DND-41 (cell line): ENCODE results near the gene ARHGEF38.

Experiments
- ATAC-seq: fragments of 200-7000 bp; cut with Tn5 transposase; 3 replicates; pipeline ENCODE4 v1.9.1; 2021; ENCODE audit warnings: low read depth; ENCODE audit not compliant: insufficient read depth
- DNase-seq: peaks from one replicate; pipeline ENCODE4 v3.0.0-alpha.2; 2020
- H2AFZ ChIP-seq: 2 replicates; pipeline ENCODE4 v1.6.0; 2012; ENCODE audit warnings: low read depth, low read length
- H3K27ac ChIP-seq: 2 replicates; pipeline ENCODE4 v1.5.1; 2012; ENCODE audit warnings: low read length, inconsistent platforms
- H3K27me3 ChIP-seq: fragments of 200-600 bp; sonication (generic); 2 replicates; pipeline ENCODE4 v1.6.0; 2012; ENCODE audit warnings: low read length, mild to moderate bottlenecking, inconsistent platforms; ENCODE audit not compliant: insufficient read depth, poor library complexity
- H3K36me3 ChIP-seq: 2 replicates; pipeline ENCODE4 v1.5.1; 2012; ENCODE audit warnings: low read length, inconsistent platforms; ENCODE audit not compliant: insufficient read depth
- H3K4me1 ChIP-seq: 2 replicates; pipeline ENCODE4 v1.5.1; 2012; ENCODE audit warnings: mild to moderate bottlenecking, low read length; ENCODE audit not compliant: insufficient read depth
- H3K4me2 ChIP-seq: 2 replicates; pipeline ENCODE4 v1.6.0; 2012; ENCODE audit warnings: mild to moderate bottlenecking, moderate library complexity, low read length, inconsistent platforms; ENCODE audit not compliant: insufficient read depth
- H3K4me3 ChIP-seq, 2 experiments: fragments of 200-600 bp in 1 of 2; shearing (Covaris generic) in 1 of 2; 2 replicates each; pipeline ENCODE4 v1.5.1; 2012 to 2016; ENCODE audit warnings: inconsistent platforms in 2 of 2, low read length in 2 of 2, mild to moderate bottlenecking in 2 of 2, low read depth in 1 of 2, moderate library complexity in 1 of 2
- H3K79me2 ChIP-seq: 2 replicates; pipeline ENCODE4 v1.6.0; 2012; ENCODE audit warnings: low read length, inconsistent platforms; ENCODE audit not compliant: insufficient read depth
- H3K9ac ChIP-seq: 2 replicates; pipeline ENCODE4 v1.6.0; 2012; ENCODE audit warnings: low read depth, mild to moderate bottlenecking, inconsistent platforms, low read length, moderate library complexity
- H3K9me3 ChIP-seq: 2 replicates; pipeline ENCODE4 v1.5.1; 2012; ENCODE audit warnings: low read length, moderate library complexity, mild to moderate bottlenecking, inconsistent platforms; ENCODE audit not compliant: insufficient read depth, severe bottlenecking
- H4K20me1 ChIP-seq: 2 replicates; pipeline ENCODE4 v1.6.0; 2012; ENCODE audit warnings: low read length; ENCODE audit not compliant: insufficient read depth
- EZH2 ChIP-seq: IDR thresholded peaks from 3 replicates; pipeline ENCODE4 v1.6.1; 2012; ENCODE audit warnings: borderline replicate concordance, low read depth, mild to moderate bottlenecking, moderate library complexity, low read length, inconsistent platforms; ENCODE audit not compliant: severe bottlenecking
- TF ChIP-seq, protein P1 (sequence below): IDR thresholded peaks from 2 replicates; pipeline ENCODE4 v1.5.1; 2012; ENCODE audit warnings: borderline replicate concordance, low read length, moderate library complexity, mild to moderate bottlenecking; ENCODE audit not compliant: poor library complexity, severe bottlenecking; ENCODE audit errors: extremely low read depth

ARHGEF38 gene

DNA sequence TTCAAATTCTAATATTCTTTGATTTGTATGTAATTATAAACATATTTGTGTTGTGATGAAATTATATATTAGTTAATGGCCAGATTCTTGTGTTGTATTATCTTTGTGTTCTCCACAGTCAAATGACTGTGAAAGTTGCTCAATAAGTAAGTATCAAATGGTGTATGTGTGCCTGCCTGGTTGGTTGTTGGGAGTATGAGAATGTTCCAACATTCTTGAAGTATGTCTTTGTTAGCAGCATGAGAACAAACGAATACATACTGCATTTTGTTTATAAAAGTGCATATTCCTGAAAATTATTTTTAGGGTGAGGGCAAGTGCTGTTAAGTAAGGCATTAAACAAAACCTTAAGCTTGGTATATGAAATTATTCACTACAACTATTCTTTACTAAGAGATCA is 16.2 kb downstream of the ARHGEF38 start:
- H3K4me1 ChIP-seq, result no peaks in the 10 kb centered on the region
- no peaks in the 10 kb centered on the region for H4K20me1 ChIP-seq
- no peak for ATAC-seq
- H3K27me3 ChIP-seq, result no peaks in the 10 kb centered on the region
- H3K9ac ChIP-seq, result no peak overlapping the region
- H3K4me3 ChIP-seq, result no peak overlapping the region
- H3K27ac ChIP-seq, result no peak overlapping the region
- H3K79me2 ChIP-seq, result no peaks in the 10 kb centered on the region
- DNase-seq, result no peak
- no peaks in the 10 kb centered on the region for H3K36me3 ChIP-seq
- TF ChIP-seq, protein P1, sequence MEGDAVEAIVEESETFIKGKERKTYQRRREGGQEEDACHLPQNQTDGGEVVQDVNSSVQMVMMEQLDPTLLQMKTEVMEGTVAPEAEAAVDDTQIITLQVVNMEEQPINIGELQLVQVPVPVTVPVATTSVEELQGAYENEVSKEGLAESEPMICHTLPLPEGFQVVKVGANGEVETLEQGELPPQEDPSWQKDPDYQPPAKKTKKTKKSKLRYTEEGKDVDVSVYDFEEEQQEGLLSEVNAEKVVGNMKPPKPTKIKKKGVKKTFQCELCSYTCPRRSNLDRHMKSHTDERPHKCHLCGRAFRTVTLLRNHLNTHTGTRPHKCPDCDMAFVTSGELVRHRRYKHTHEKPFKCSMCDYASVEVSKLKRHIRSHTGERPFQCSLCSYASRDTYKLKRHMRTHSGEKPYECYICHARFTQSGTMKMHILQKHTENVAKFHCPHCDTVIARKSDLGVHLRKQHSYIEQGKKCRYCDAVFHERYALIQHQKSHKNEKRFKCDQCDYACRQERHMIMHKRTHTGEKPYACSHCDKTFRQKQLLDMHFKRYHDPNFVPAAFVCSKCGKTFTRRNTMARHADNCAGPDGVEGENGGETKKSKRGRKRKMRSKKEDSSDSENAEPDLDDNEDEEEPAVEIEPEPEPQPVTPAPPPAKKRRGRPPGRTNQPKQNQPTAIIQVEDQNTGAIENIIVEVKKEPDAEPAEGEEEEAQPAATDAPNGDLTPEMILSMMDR, result no peak
- no peak for TF ChIP-seq EZH2
- no peaks in the 10 kb centered on the region for H3K9me3 ChIP-seq
- H2AFZ ChIP-seq, result no peak overlapping the region
- H3K4me2 ChIP-seq, result no peak overlapping the region

DNA sequence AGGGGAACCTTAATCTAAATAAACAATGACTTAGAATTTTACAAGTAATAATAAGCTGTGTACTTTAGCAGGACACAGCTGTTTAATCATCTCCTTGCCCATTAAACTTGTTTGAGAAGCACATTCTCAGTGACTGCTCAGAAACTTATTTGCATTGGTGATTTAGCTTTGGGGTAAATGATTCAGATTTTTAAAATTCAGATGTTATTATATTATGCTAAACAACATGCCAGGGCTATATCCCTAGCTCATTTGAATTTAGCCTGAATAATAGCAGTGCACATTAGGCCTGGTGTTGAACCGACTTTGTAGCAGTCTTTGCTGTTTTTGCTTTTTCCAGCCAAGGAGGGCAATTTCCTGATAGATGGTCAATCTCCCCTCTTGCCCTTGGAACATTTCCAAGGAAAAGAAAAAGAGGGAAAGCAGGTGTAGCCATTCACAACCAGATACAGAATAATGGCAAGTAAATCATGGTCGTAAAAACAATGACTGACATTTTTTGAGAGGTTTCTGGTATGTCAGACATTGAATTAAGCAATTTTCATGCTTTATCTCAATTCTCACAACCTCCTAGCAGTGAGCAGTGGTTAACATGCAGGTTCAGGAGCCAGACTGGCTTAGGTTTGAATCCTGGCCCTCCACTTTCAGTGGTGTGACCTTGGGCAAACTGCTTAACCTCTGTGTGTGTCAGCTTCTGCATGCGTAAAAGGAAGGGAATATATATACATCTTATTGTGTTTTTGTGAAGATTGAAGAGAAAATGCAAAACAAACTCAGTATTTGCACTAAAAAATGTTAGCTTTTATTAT is 16.8 kb downstream of the ARHGEF38 start:
- H3K4me1 ChIP-seq, result no peaks in the 10 kb centered on the region
- DNase-seq, result no peak
- no peak overlapping the region for H3K27ac ChIP-seq
- no peaks in the 10 kb centered on the region for H3K79me2 ChIP-seq
- no peak overlapping the region for H3K4me2 ChIP-seq
- H3K36me3 ChIP-seq, result no peaks in the 10 kb centered on the region
- H2AFZ ChIP-seq, result no peak overlapping the region
- no peaks in the 10 kb centered on the region for H3K9me3 ChIP-seq
- no peak for ATAC-seq
- TF ChIP-seq EZH2, result no peak
- TF ChIP-seq, protein P1, result no peak
- H4K20me1 ChIP-seq, result no peaks in the 10 kb centered on the region
- no peak overlapping the region for H3K9ac ChIP-seq
- H3K27me3 ChIP-seq, result no peaks in the 10 kb centered on the region
- no peak overlapping the region for H3K4me3 ChIP-seq

DNA sequence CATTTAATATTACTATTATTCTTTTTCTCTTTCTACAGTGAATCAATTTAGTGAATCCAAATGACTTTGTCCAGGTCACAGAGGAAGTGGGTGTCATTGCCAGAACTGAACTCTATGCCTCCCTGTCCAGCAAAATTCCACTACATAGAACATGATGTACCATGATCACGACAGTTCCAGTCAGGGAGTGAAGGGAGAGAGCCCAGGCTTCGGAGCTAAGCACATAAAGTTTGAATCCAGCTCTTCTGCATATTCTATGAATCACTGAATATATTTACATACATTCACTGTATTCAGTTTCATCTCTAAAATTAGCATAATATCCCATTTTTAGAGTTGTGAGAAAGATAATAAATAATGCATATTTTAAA is 17.4 kb downstream of the ARHGEF38 start:
- H3K79me2 ChIP-seq, result no peaks in the 10 kb centered on the region
- no peak overlapping the region for H3K27ac ChIP-seq
- no peaks in the 10 kb centered on the region for H3K9me3 ChIP-seq
- H2AFZ ChIP-seq, result no peak overlapping the region
- no peak overlapping the region for H3K9ac ChIP-seq
- DNase-seq (no peak), ATAC-seq (no peak)
- H3K27me3 ChIP-seq, result no peaks in the 10 kb centered on the region
- H3K36me3 ChIP-seq, result no peaks in the 10 kb centered on the region
- TF ChIP-seq, protein P1, result no peak
- no peak for TF ChIP-seq EZH2
- no peaks in the 10 kb centered on the region for H4K20me1 ChIP-seq
- no peaks in the 10 kb centered on the region for H3K4me1 ChIP-seq
- H3K4me2 ChIP-seq, result no peak overlapping the region
- no peak overlapping the region for H3K4me3 ChIP-seq

DNA sequence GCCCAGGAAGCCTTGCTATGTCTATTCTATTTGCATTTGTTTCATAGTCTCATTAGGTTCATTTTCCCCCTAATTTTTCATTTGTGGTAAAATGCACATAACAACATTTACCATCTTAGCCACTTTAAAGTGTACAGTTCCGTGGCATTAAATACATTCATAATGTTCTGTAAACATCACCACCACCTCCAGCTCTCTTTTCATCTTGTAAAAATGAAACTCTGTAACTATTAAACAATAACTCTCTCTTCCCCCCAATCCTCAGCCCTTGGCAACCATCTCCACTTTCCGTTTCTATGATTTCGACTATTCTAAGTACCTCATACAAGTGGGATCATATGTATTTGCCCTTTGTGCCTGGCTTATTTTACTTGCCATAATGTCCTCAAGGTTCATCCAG is 19.9 kb downstream of the ARHGEF38 start:
- Histone ChIP-seq H3K27me3 (no peaks in the 10 kb centered on the region), H3K9ac (no peak overlapping the region), H3K79me2 (no peaks in the 10 kb centered on the region), H3K4me3 (no peak overlapping the region), H2AFZ (no peak overlapping the region), H3K4me2 (no peak overlapping the region), H4K20me1 (no peaks in the 10 kb centered on the region), H3K36me3 (no peaks in the 10 kb centered on the region), H3K4me1 (no peaks in the 10 kb centered on the region), H3K9me3 (no peaks in the 10 kb centered on the region), H3K27ac (no peak overlapping the region)
- DNase-seq (no peak), ATAC-seq (no peak)
- no peak for TF ChIP-seq EZH2
